Stomach smooth muscle (tissue), 2 donors: Measurements from ENCODE around the gene CPN2.

ENCODE experiments used
- H3K27ac ChIP-seq: one replicate; pipeline ENCODE4 v1.7.0; 2013; ENCODE audit warnings: mild to moderate bottlenecking, low read length, inconsistent platforms
- H3K27me3 ChIP-seq, 2 donors: one replicate each; pipeline ENCODE4 v1.7.0; 2013; ENCODE audit warnings: low read length in 2 of 2; ENCODE audit not compliant: insufficient read depth in 2 of 2, control insufficient read depth in 1 of 2
- H3K36me3 ChIP-seq, 2 donors: one replicate each; pipeline ENCODE4 v1.7.0; 2013; ENCODE audit warnings: low read length in 2 of 2; ENCODE audit not compliant: control insufficient read depth in 2 of 2, insufficient read depth in 2 of 2
- H3K4me1 ChIP-seq: one replicate; pipeline ENCODE4 v1.7.0; 2013; ENCODE audit warnings: low read length; ENCODE audit not compliant: control insufficient read depth, insufficient read depth
- H3K4me3 ChIP-seq, 2 donors: one replicate each; pipeline ENCODE4 v1.7.0; 2013; ENCODE audit warnings: low read length in 2 of 2
- H3K9ac ChIP-seq, 2 donors: one replicate each; pipeline ENCODE4 v1.7.0; 2013; ENCODE audit warnings: low read length in 2 of 2, mild to moderate bottlenecking in 1 of 2
- H3K9me3 ChIP-seq, 2 donors: one replicate each; pipeline ENCODE4 v1.7.0; 2013; ENCODE audit warnings: low read length in 2 of 2; ENCODE audit not compliant: control insufficient read depth in 2 of 2
- donor health status: healthy.
- donor health status: Pancreatic carcinoma.

The CPN2 gene

DNA sequence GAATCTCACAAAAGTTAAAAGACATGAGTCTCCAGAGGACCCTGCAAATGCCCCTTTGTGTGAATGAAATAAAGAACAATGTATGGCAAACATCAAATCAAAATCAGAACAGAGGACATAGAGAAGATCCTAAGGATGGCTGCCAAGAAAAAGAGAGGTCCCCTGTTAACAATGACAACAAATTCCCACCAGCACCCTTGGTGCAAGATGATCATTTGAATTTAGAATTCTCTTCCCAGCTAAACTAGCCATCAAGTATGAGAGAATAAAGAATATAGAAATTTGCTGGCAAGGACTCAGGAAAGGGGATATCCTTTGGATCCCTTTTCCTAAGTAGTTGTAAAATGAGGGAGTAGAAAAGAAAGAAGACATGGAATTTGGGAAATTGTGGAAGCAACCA lies 39.7 kb upstream of the CPN2 start:
- H3K36me3 ChIP-seq, result no peaks in the 10 kb centered on the region

DNA sequence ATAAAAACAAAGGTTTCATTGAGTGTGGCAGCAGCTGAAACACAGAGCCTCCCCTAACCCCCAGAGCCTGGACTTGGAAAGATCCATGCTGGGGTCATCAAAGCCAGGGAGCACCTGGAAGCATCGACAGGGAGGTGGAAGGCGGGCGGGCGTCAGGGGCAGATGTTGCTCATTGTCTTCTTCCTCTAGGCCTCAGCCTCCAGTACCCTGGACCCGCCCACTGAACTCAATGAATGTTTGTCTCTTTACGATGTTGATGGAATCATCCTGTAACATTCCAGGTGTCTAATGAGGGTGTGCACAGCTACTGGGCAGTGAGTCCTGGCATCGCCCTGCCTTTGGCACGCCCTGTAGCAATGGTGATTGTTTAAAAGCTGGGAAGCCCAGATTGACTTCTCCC lies 38.1 kb upstream of the CPN2 start:
- H3K4me1 ChIP-seq, result no peaks in the 10 kb centered on the region
- H3K9me3 ChIP-seq, result peaks cover 3 to 4% of the 10 kb centered on the region in 2 donors
- no peak overlapping the region for H3K4me3 ChIP-seq
- H3K36me3 ChIP-seq, result no peaks in the 10 kb centered on the region
- peaks cover 0 to 5% of the 10 kb centered on the region in 2 donors for H3K27me3 ChIP-seq
- no peak overlapping the region for H3K9ac ChIP-seq
- H3K27ac ChIP-seq, result no peak overlapping the region

More for the DNA sequence above, 39.7 kb upstream of the CPN2 start:
- Histone ChIP-seq H3K9me3 (peaks cover 3 to 4% of the 10 kb centered on the region in 2 donors), H3K4me1 (no peaks in the 10 kb centered on the region), H3K27me3 (peaks cover 0 to 9% of the 10 kb centered on the region in 2 donors), H3K4me3 (no peak overlapping the region), H3K27ac (no peak overlapping the region), H3K9ac (no peak overlapping the region)

- Histone ChIP-seq H3K27ac (no peak overlapping the region), H3K9ac (no peak overlapping the region), H3K36me3 (no peaks in the 10 kb centered on the region), H3K4me1 (no peaks in the 10 kb centered on the region), H3K27me3 (peaks cover 0 to 5% of the 10 kb centered on the region in 2 donors), H3K4me3 (no peak overlapping the region), H3K9me3 (peaks cover 3 to 4% of the 10 kb centered on the region in 2 donors)
Measured at GRCh38 chr3:194387926-194388418, 36.8 kb upstream of the CPN2 start.

DNA sequence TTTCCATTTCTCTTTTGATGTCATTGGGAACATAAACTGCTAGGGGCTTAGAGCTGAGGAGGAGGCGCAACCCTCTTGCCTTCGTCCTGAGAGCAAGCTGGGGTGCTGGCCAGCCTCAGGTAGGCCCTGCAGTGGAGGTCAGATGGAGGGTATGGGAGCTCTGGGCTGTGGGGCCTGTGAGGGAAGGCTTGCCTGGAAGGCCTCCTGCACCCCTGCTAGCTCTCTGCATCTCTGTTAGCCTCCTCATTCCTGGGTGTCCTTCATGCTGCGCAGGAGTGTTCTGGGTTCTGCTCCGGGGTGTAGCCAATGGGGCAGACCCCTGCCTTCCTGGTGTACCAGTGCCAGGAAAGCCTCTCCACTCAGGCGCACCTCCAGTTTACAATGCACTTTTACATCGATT lies 36.1 kb upstream of the CPN2 start:
- no peak overlapping the region for H3K27ac ChIP-seq

GRCh38 chr3:194386648-194387047 lies 35.5 kb upstream of the CPN2 start:
- Histone ChIP-seq H3K9me3 (peaks cover 3 to 4% of the 10 kb centered on the region in 2 donors), H3K4me3 (no peak overlapping the region), H3K27ac (no peak overlapping the region), H3K27me3 (peaks cover 0 to 5% of the 10 kb centered on the region in 2 donors), H3K36me3 (no peaks in the 10 kb centered on the region), H3K9ac (no peak overlapping the region), H3K4me1 (no peaks in the 10 kb centered on the region)

More for the DNA sequence above, 36.1 kb upstream of the CPN2 start:
- H3K36me3 ChIP-seq, result no peaks in the 10 kb centered on the region
- H3K27me3 ChIP-seq, result peaks cover 0 to 5% of the 10 kb centered on the region in 2 donors
- no peak overlapping the region for H3K4me3 ChIP-seq
- peaks cover 3 to 4% of the 10 kb centered on the region in 2 donors for H3K9me3 ChIP-seq
- H3K9ac ChIP-seq, result no peak overlapping the region
- no peaks in the 10 kb centered on the region for H3K4me1 ChIP-seq

DNA sequence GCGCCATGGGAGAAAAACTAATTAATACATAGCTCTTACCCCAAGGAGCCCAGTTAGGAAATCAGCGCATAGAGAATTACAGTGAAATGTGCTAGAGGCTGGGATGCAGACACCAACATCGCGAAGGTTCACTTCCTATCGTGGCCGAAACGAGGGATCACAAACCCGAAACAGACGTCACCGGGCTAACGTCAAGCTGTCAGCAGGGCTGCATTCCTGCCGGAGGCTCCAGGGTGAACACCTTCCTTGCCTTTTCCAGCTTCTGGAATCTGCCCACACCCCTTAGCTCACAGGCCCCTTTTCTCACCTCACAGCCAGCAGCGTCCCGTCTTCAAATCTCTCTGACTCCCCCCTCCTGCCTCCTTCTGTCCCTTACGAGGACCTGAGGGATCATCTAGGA lies 34.9 kb upstream of the CPN2 start:
- H3K9ac ChIP-seq, result no peak overlapping the region
- H3K27ac ChIP-seq, result no peak overlapping the region
- H3K27me3 ChIP-seq, result peaks cover 0 to 5% of the 10 kb centered on the region in 2 donors
- no peak overlapping the region for H3K4me3 ChIP-seq
- no peaks in the 10 kb centered on the region for H3K36me3 ChIP-seq
- H3K4me1 ChIP-seq, result no peaks in the 10 kb centered on the region
- peaks cover 3 to 4% of the 10 kb centered on the region in 2 donors for H3K9me3 ChIP-seq

DNA sequence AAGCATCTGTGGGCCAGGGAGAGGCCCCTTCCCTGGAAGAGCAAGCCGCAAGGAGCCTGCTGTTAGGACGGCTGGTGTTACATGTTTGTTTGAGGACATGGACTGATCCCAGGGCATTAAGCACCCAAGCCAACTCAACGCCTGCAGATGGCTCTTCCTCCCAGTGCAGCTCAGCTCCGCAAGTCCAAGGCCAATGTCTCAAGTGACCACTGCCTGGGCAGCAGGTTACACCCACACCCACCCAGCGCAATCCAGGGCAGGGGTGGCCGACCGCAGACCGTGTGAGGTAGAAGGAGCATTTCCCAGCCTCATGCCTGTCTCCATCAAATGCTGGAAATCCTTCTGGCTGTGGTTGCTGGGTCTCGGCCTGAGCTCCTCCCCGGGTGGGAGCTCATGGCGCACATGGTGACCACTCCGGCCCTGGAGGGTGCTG lies 33.5 kb upstream of the CPN2 start:
- no peak overlapping the region for H3K9ac ChIP-seq

GRCh38 chr3:194384156-194384555 lies 33.0 kb upstream of the CPN2 start:
- H3K4me1 ChIP-seq, result no peaks in the 10 kb centered on the region
- H3K27me3 ChIP-seq, result peaks cover 0 to 10% of the 10 kb centered on the region in 2 donors
- H3K4me3 ChIP-seq, result no peak overlapping the region
- no peaks in the 10 kb centered on the region for H3K9me3 ChIP-seq
- no peak overlapping the region for H3K27ac ChIP-seq
- no peaks in the 10 kb centered on the region for H3K36me3 ChIP-seq
- H3K9ac ChIP-seq, result no peak overlapping the region

More for the DNA sequence above, 33.5 kb upstream of the CPN2 start:
- H3K4me3 ChIP-seq, result no peak overlapping the region
- no peaks in the 10 kb centered on the region for H3K9me3 ChIP-seq
- H3K36me3 ChIP-seq, result no peaks in the 10 kb centered on the region
- no peaks in the 10 kb centered on the region for H3K4me1 ChIP-seq
- H3K27ac ChIP-seq, result no peak overlapping the region
- peaks cover 0 to 10% of the 10 kb centered on the region in 2 donors for H3K27me3 ChIP-seq

DNA sequence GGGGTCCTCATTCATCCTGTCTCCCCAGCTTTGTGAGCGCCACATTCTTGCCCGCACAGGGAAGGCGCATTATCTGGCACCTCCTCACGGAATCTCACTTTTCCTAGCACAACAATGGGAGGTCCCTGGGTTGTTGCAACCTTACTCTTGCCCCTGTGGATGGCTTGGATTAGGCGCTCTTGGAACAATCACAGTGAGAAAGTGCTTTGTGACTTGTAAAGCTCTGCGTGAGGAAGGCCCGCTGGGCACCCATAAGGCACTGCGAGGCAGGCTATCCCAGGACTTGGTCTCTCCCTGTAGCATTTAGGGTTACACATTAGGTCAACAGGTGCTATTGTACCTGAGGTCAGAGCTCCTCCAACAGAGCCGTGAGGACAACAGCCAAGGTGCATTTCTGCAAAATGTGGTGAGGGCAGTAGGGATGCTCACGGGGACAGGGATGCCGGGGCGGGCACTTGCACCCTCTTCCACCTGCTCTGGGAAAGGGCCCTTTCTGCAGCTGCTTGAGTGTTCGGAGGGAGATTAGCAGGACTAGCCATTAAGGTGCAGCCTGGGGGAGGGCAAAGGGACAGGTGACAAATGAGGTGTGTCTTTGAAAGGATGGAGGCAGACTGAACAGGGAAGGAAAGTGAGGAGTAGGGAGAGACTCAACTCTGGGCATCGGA lies 32.3 kb upstream of the CPN2 start:
- H3K27me3 ChIP-seq, result peaks cover 0 to 10% of the 10 kb centered on the region in 2 donors
- H3K4me3 ChIP-seq, result no peak overlapping the region
- H3K9me3 ChIP-seq, result no peaks in the 10 kb centered on the region

GRCh38 chr3:194382892-194383223 lies 31.7 kb upstream of the CPN2 start:
- H3K27me3 ChIP-seq, result peaks cover 0 to 10% of the 10 kb centered on the region in 2 donors
- no peaks in the 10 kb centered on the region for H3K9me3 ChIP-seq
- H3K4me1 ChIP-seq, result no peaks in the 10 kb centered on the region
- no peak overlapping the region for H3K9ac ChIP-seq
- H3K36me3 ChIP-seq, result no peaks in the 10 kb centered on the region
- no peak overlapping the region for H3K4me3 ChIP-seq
- no peak overlapping the region for H3K27ac ChIP-seq

More for the DNA sequence above, 32.3 kb upstream of the CPN2 start:
- Histone ChIP-seq H3K4me1 (no peaks in the 10 kb centered on the region), H3K27ac (no peak overlapping the region), H3K36me3 (no peaks in the 10 kb centered on the region), H3K9ac (no peak overlapping the region)

DNA sequence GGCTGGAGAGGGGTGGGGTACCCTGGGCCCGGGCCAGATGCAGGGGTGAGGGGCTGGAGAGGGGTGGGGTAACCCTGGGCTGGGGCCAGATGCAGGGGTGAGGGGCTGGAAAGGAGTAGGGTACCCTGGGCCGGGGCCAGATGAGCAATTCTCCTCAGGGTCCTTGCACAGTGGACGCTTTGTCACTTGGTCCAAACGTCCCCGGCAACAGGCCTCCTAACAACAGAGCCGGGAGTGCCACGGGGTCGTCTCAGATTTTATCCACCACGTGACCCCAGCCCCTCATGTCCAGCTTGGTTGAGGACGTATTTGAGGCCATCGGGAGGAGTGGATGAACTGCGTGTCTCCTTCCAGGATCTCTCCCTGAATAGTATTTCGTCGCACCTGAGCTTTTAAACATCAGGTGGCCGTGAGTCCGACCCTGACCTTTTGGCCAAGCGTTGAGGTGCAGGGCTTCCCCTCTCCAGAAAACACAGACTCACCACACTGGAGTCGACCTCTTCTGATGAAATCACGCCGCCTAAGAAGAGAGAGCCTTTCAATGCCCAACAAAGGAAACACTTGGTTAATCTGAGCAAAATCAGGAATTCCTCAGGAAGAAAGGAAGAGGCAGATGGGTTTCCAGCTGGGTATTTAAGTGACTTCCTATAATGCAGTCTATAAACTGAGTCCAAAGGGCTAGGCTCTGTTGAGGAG lies 31.2 kb upstream of the CPN2 start:
- Histone ChIP-seq H3K36me3 (no peaks in the 10 kb centered on the region), H3K4me3 (no peak overlapping the region), H3K9me3 (no peaks in the 10 kb centered on the region), H3K9ac (no peak overlapping the region), H3K27ac (no peak overlapping the region), H3K27me3 (peaks cover 0 to 7% of the 10 kb centered on the region in 2 donors), H3K4me1 (no peaks in the 10 kb centered on the region)
